HCT116 (cell line): ENCODE measurements around the gene CROCC.

Experiments
- CEBPB ChIP-seq: IDR thresholded peaks from 2 replicates; pipeline ENCODE4 v1.6.1; 2012; ENCODE audit warnings: low read depth
- EGR1 ChIP-seq: IDR thresholded peaks from 2 replicates; pipeline ENCODE4 v1.6.1; 2012; ENCODE audit warnings: low read depth
- ELF1 ChIP-seq: IDR thresholded peaks from 2 replicates; pipeline ENCODE4 v1.6.1; 2012; ENCODE audit warnings: low read depth, borderline replicate concordance
- EZH2 ChIP-seq: fragments of 200-600 bp; sonication (generic); IDR thresholded peaks from 2 replicates; pipeline ENCODE4 v1.6.1; 2017; ENCODE audit warnings: antibody characterized with exemption, mixed run types
- EZH2phosphoT487 ChIP-seq: fragments of 200-600 bp; IDR thresholded peaks from 2 replicates; pipeline ENCODE4 v1.6.1; 2018; ENCODE audit warnings: antibody characterized with exemption, borderline replicate concordance
- JUND ChIP-seq: IDR thresholded peaks from 2 replicates; pipeline ENCODE4 v1.6.1; 2012
- POLR2A ChIP-seq: IDR thresholded peaks from 2 replicates; pipeline ENCODE4 v1.7.0; 2011; ENCODE audit warnings: borderline replicate concordance; ENCODE audit not compliant: insufficient read depth, insufficient read length; ENCODE audit errors: extremely low read depth
- POLR2AphosphoS5 ChIP-seq: IDR thresholded peaks from 2 replicates; pipeline ENCODE4 v1.6.1; 2011; ENCODE audit warnings: mild to moderate bottlenecking, low read depth, low read length, moderate library complexity
- SIN3A ChIP-seq: IDR thresholded peaks from 2 replicates; pipeline ENCODE4 v1.6.1; 2012; ENCODE audit warnings: low read depth
- YY1 ChIP-seq: IDR thresholded peaks from 2 replicates; pipeline ENCODE4 v1.6.1; 2011; ENCODE audit warnings: low read length, low read depth, moderate library complexity, mild to moderate bottlenecking; ENCODE audit not compliant: insufficient replicate concordance; ENCODE audit errors: extremely low read depth
- ZFX ChIP-seq: fragments of 450-650 bp; IDR thresholded peaks from 2 replicates; pipeline ENCODE4 v1.6.1; 2017
- TF ChIP-seq, protein P1 (sequence below): IDR thresholded peaks from 2 replicates; pipeline ENCODE4 v1.6.1; 2012; ENCODE audit warnings: low read depth
- TF ChIP-seq, protein P2 (sequence below), 3 experiments: fragments of 200-600 bp in 1 of 3; sonication (generic) in 1 of 3; IDR thresholded peaks in 2 of 3; conservative IDR thresholded peaks in 1 of 3; 2 replicates each; pipeline ENCODE4 v1.5.1; 2012 to 2017; ENCODE audit warnings: low read depth in 2 of 3, low read length in 2 of 3, antibody characterized with exemption in 1 of 3, borderline replicate concordance in 1 of 3, control low read depth in 1 of 3, mild to moderate bottlenecking in 1 of 3, mixed read lengths in 1 of 3, mixed run types in 1 of 3, moderate library complexity in 1 of 3; ENCODE audit not compliant: insufficient read depth in 1 of 3
- TF ChIP-seq, protein P3 (sequence below): IDR thresholded peaks from 2 replicates; pipeline ENCODE4 v1.6.1; 2012

DNA sequence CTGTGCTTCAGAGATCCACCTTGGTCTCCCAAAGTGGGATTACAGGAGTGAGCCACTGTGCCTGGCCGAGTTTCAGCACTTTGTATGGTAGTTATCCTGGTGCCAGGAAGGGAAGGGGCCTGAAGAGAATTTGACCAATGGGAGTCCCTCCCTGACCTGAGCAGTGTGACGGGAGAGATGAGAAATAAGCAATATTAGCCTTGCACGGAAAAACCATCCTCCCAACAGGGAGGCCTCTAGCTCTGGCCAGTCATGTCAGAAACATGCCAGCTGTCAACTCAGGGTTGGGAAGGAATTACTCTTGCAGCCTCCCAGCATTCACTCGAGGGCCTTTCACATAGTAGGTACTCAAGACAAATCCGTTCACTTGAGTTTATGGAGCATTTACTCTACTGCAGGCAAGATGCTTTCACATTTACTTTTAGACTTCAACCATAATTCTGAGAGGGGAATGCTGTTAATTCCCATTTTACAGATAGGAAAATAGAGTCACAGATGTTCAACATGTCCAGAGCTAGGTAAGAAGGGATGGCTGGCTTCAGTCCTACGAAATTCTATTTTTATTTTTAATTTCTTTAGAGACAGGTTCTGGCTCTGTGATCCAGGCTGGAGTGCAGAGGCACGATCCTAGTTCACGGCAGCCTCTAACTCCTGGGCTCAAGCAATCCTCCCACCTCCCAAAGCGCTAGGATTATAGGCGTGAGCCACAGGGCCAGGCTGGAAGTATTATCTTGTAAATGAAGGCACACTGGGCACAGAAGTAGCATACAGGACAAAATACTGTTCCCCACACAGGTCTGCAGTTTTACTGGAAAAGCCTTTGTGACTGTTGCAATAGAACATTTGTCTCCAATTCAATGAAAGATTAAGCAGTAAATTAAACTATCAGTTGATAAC is 93.2 kb downstream of the CROCC start:
- TF ChIP-seq, protein P1, sequence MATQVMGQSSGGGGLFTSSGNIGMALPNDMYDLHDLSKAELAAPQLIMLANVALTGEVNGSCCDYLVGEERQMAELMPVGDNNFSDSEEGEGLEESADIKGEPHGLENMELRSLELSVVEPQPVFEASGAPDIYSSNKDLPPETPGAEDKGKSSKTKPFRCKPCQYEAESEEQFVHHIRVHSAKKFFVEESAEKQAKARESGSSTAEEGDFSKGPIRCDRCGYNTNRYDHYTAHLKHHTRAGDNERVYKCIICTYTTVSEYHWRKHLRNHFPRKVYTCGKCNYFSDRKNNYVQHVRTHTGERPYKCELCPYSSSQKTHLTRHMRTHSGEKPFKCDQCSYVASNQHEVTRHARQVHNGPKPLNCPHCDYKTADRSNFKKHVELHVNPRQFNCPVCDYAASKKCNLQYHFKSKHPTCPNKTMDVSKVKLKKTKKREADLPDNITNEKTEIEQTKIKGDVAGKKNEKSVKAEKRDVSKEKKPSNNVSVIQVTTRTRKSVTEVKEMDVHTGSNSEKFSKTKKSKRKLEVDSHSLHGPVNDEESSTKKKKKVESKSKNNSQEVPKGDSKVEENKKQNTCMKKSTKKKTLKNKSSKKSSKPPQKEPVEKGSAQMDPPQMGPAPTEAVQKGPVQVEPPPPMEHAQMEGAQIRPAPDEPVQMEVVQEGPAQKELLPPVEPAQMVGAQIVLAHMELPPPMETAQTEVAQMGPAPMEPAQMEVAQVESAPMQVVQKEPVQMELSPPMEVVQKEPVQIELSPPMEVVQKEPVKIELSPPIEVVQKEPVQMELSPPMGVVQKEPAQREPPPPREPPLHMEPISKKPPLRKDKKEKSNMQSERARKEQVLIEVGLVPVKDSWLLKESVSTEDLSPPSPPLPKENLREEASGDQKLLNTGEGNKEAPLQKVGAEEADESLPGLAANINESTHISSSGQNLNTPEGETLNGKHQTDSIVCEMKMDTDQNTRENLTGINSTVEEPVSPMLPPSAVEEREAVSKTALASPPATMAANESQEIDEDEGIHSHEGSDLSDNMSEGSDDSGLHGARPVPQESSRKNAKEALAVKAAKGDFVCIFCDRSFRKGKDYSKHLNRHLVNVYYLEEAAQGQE: no peak
- TF ChIP-seq POLR2AphosphoS5: no peak
- TF ChIP-seq POLR2A: no peak
- TF ChIP-seq, protein P2, sequence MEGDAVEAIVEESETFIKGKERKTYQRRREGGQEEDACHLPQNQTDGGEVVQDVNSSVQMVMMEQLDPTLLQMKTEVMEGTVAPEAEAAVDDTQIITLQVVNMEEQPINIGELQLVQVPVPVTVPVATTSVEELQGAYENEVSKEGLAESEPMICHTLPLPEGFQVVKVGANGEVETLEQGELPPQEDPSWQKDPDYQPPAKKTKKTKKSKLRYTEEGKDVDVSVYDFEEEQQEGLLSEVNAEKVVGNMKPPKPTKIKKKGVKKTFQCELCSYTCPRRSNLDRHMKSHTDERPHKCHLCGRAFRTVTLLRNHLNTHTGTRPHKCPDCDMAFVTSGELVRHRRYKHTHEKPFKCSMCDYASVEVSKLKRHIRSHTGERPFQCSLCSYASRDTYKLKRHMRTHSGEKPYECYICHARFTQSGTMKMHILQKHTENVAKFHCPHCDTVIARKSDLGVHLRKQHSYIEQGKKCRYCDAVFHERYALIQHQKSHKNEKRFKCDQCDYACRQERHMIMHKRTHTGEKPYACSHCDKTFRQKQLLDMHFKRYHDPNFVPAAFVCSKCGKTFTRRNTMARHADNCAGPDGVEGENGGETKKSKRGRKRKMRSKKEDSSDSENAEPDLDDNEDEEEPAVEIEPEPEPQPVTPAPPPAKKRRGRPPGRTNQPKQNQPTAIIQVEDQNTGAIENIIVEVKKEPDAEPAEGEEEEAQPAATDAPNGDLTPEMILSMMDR (IDR thresholded peaks at IDR 0.05 in 2 of 3, conservative IDR thresholded peaks at IDR 0.05 in 1 of 3; ENCODE audit: borderline replicate concordance in 1 of 3, insufficient read depth in 1 of 3, low read depth in 2 of 3, low read length in 2 of 3): no peak
- TF ChIP-seq EZH2phosphoT487: no peak
- TF ChIP-seq ELF1: no peak
- no peak for TF ChIP-seq EZH2
- TF ChIP-seq, protein P3, sequence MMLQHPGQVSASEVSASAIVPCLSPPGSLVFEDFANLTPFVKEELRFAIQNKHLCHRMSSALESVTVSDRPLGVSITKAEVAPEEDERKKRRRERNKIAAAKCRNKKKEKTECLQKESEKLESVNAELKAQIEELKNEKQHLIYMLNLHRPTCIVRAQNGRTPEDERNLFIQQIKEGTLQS: no peak
- TF ChIP-seq SIN3A: no peak
- TF ChIP-seq YY1: no peak
- no peak for TF ChIP-seq CEBPB
- TF ChIP-seq EGR1: no peak
- no peak for TF ChIP-seq ZFX
- no peak for TF ChIP-seq JUND
